GM12873 (cell line): Measurements from ENCODE around the gene ELFN1.

Experiments
- TF ChIP-seq, protein P1 (sequence below): IDR thresholded peaks from 2 replicates; pipeline ENCODE4 v1.5.1; 2012; ENCODE audit warnings: low read depth, mild to moderate bottlenecking, moderate library complexity, low read length, control low read depth; ENCODE audit not compliant: insufficient read depth; ENCODE audit errors: missing control alignments

Gene ELFN1

DNA sequence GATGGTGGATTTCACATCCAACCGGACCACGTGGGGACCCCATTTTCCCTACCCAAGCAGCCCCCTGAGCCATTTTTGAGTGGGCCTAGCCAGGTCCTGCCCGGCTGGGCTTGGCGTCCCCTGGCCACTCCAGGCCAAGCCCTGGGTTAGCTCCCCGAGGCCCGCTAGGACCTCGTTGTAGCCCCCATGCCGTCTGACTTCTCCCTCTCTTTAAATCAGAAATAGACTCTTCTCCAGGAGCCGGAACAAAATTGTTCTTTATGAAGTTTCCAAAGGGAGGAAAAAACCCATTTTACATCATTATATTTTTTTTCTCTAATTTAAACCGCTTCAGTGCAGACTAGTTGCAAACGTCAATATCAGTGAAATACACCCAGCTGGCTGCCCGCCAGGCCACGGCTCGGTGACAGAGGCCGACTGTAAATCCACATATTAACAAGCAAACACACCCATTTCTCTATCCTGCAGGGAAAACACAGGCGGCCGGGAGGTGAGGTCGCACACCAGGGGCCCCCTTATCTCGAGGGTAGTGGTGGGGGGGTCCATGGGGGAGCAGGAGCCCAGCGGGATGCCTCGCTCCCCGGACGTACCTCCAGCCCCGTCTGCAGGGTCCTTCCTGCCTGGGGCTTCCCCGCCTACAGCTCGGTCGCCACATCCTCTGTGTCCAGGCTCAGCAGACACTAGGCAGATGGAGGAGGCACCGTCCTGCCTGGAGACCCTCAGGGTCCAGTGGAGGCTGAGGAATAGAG is 72.7 kb downstream of the ELFN1 start:
- TF ChIP-seq, protein P1, sequence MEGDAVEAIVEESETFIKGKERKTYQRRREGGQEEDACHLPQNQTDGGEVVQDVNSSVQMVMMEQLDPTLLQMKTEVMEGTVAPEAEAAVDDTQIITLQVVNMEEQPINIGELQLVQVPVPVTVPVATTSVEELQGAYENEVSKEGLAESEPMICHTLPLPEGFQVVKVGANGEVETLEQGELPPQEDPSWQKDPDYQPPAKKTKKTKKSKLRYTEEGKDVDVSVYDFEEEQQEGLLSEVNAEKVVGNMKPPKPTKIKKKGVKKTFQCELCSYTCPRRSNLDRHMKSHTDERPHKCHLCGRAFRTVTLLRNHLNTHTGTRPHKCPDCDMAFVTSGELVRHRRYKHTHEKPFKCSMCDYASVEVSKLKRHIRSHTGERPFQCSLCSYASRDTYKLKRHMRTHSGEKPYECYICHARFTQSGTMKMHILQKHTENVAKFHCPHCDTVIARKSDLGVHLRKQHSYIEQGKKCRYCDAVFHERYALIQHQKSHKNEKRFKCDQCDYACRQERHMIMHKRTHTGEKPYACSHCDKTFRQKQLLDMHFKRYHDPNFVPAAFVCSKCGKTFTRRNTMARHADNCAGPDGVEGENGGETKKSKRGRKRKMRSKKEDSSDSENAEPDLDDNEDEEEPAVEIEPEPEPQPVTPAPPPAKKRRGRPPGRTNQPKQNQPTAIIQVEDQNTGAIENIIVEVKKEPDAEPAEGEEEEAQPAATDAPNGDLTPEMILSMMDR: no peak

DNA sequence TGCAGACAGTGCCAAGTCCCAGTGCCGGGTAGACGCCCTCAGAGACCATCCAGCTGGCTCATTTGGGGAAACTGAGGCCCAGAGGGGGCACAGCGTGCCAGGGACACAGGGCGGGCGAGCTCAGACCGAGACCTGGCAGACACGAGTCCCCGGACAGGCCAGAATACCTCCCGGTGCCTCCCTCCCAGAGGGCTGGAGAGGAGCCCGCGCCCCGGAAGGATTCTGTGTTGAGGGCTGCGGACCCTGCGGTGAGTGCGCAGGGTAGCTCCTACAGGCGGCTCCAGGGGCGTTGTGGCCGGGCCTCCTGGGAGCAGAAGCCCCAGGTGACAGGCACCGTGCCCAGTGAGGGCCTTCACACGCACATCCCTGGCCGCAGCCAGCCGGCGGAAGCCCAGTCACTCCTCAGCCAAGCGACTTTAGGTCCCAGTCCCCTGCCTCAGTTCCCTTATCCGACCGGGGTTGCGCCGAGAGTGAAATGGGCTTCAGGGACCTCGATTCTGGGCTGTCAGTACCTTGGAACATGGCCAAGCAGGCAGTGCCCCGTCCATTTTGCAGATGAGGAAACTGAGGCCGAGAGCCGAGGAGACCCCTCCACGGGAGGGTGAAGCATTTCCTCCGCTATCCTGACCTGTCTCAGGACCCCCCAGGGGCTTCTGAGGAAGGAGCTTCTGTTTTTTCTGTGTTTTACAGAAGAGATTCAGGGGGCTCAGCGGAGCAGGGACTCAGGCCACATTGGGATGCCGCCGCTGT is 73.6 kb downstream of the ELFN1 start:
- TF ChIP-seq, protein P1: no peak

DNA sequence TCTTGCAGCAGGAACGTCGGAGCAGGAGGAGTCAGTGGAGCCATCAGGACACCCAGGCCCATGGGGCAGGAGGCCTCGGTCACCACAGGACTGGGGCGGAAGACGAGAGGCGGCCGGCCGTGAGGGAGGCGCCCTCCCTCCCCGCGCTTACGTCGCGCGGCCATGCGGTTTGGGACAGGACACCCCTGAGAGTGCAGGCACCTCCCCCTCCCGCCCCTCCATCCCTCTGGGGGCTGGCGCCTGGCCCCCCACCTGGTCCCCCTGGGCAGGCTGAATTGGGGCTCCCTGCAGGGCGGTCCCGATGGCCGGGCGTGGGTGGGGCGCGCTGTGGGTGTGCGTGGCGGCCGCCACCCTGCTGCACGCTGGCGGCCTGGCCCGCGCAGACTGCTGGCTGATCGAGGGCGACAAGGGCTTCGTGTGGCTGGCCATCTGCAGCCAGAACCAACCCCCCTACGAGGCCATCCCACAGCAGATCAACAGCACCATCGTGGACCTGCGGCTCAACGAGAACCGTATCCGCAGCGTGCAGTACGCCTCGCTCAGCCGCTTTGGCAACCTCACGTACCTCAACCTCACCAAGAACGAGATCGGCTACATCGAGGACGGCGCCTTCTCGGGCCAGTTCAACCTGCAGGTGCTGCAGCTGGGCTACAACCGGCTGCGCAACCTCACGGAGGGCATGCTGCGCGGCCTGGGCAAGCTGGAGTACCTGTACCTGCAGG is 74.4 kb downstream of the ELFN1 start:
- TF ChIP-seq, protein P1: no peak

DNA sequence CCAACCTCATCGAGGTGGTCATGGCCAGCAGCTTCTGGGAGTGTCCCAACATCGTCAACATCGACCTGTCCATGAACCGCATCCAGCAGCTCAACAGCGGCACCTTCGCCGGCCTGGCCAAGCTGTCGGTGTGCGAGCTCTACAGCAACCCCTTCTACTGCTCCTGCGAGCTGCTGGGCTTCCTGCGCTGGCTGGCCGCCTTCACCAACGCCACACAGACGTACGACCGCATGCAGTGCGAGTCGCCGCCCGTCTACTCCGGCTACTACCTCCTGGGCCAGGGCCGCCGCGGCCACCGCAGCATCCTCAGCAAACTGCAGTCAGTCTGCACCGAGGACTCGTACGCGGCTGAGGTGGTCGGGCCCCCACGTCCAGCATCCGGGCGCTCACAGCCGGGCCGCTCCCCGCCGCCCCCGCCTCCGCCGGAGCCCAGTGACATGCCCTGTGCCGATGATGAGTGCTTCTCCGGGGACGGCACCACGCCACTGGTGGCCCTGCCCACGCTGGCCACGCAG is 75.0 kb downstream of the ELFN1 start:
- TF ChIP-seq, protein P1: no peak

DNA sequence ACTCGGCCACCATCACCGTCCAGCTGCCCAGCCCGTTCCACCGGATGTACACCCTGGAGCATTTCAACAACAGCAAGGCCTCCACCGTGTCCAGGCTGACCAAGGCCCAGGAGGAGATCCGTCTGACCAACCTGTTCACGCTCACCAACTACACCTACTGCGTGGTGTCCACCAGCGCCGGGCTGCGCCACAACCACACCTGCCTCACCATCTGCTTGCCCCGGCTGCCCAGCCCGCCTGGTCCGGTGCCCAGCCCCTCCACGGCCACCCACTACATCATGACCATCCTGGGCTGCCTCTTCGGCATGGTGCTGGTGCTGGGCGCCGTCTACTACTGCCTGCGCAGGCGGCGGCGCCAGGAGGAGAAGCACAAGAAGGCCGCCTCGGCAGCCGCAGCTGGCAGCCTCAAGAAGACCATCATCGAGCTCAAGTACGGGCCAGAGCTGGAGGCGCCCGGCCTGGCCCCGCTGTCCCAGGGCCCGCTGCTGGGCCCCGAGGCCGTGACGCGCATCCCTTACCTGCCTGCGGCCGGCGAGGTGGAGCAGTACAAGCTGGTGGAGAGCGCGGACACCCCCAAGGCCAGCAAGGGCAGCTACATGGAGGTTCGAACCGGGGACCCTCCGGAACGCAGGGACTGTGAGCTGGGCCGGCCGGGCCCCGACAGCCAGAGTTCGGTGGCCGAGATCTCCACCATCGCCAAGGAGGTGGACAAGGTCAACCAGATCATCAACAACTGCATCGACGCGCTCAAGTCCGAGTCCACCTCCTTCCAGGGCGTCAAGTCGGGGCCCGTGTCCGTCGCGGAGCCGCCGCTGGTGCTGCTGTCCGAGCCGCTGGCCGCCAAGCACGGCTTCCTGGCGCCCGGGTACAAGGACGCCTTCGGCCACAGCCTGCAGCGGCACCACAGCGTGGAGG is 75.8 kb downstream of the ELFN1 start:
- TF ChIP-seq, protein P1: no peak

DNA sequence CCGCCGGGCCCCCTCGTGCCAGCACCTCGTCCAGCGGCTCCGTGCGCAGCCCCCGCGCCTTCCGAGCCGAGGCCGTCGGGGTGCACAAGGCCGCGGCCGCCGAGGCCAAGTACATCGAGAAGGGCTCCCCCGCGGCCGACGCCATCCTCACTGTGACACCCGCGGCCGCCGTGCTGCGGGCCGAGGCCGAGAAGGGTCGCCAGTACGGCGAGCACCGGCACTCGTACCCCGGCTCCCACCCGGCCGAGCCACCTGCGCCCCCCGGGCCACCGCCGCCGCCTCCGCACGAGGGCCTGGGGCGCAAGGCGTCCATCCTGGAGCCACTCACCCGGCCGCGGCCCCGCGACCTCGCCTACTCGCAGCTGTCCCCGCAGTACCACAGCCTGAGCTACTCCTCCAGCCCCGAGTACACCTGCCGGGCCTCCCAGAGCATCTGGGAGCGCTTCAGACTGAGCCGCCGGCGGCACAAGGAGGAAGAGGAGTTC is 76.5 kb downstream of the ELFN1 start:
- TF ChIP-seq, protein P1: no peak
